HS-27A (cell line): ENCODE results near the gene SLC12A3.
"Not testable (repeated sequence)": the region's sequence is repeated elsewhere in the genome, so short reads cannot be mapped to it uniquely, and the experiment has no call there.

ENCODE experiments used
- DNase-seq: peaks from one replicate; pipeline ENCODE4 v3.0.0-alpha.2; 2012; ENCODE audit warnings: low read depth, missing footprints

SLC12A3 gene

GRCh38 chr16:56869513-56870275, 4.7 kb downstream of the SLC12A3 start:
- no peak for DNase-seq

GRCh38 chr16:56870276-56870888, 5.4 kb downstream of the SLC12A3 start:
- no peak for DNase-seq

- DNase-seq, result no peak
Measured at GRCh38 chr16:56871172-56871593, 6.2 kb downstream of the SLC12A3 start.

GRCh38 chr16:56872863-56873391, 7.9 kb downstream of the SLC12A3 start:
- no peak for DNase-seq

GRCh38 chr16:56874800-56875199, 9.8 kb downstream of the SLC12A3 start:
- no peak for DNase-seq

- no peak for DNase-seq
Measured at GRCh38 chr16:56876048-56876447, 11.0 kb downstream of the SLC12A3 start.

GRCh38 chr16:56877486-56878182, 12.6 kb downstream of the SLC12A3 start:
- DNase-seq, result no peak

- no peak for DNase-seq
Measured at GRCh38 chr16:56878282-56878854, 13.4 kb downstream of the SLC12A3 start.

- DNase-seq, result no peak
Measured at GRCh38 chr16:56879276-56879675, 14.3 kb downstream of the SLC12A3 start.

GRCh38 chr16:56880176-56880575, 15.2 kb downstream of the SLC12A3 start:
- DNase-seq, result no peak

- DNase-seq, result no peak
Measured at GRCh38 chr16:56880685-56881084, 15.7 kb downstream of the SLC12A3 start.

GRCh38 chr16:56882077-56882800, 17.2 kb downstream of the SLC12A3 start:
- no peak for DNase-seq

GRCh38 chr16:56883586-56883985, 18.6 kb downstream of the SLC12A3 start:
- DNase-seq, result no peak

- no peak for DNase-seq
Measured at GRCh38 chr16:56884026-56884582, 19.1 kb downstream of the SLC12A3 start.

GRCh38 chr16:56884929-56885328, 19.9 kb downstream of the SLC12A3 start:
- DNase-seq, result not testable (repeated sequence)

- no peak for DNase-seq
Measured at GRCh38 chr16:56885446-56886162, 20.6 kb downstream of the SLC12A3 start.

GRCh38 chr16:56886296-56886695, 21.3 kb downstream of the SLC12A3 start:
- DNase-seq, result no peak

GRCh38 chr16:56886826-56887225, 21.8 kb downstream of the SLC12A3 start:
- no peak for DNase-seq

GRCh38 chr16:56888806-56889205, 23.8 kb downstream of the SLC12A3 start:
- no peak for DNase-seq

GRCh38 chr16:56889206-56889605, 24.2 kb downstream of the SLC12A3 start:
- no peak for DNase-seq

- DNase-seq, result no peak
Measured at GRCh38 chr16:56891685-56892084, 26.7 kb downstream of the SLC12A3 start.
